GM12874 (cell line): ENCODE measurements around the gene BNC1.

Experiments
- CTCF ChIP-seq: IDR thresholded peaks from 2 replicates; pipeline ENCODE4 v1.5.1; 2011; ENCODE audit warnings: low read depth, mild to moderate bottlenecking, control low read depth, low read length, moderate library complexity; ENCODE audit not compliant: insufficient read depth

Gene BNC1

GRCh38 chr15:83207660-83208366 lies 76.7 kb downstream of the BNC1 start, which contains the start of gene HDGFL3:
HDGFL3 (minus strand) TSS chr15:83207823; CDS start chr15:83207414, 409 bp downstream.
- peak; percentile 17; the same call in 1 of the 2 replicates for TF ChIP-seq CTCF

DNA sequence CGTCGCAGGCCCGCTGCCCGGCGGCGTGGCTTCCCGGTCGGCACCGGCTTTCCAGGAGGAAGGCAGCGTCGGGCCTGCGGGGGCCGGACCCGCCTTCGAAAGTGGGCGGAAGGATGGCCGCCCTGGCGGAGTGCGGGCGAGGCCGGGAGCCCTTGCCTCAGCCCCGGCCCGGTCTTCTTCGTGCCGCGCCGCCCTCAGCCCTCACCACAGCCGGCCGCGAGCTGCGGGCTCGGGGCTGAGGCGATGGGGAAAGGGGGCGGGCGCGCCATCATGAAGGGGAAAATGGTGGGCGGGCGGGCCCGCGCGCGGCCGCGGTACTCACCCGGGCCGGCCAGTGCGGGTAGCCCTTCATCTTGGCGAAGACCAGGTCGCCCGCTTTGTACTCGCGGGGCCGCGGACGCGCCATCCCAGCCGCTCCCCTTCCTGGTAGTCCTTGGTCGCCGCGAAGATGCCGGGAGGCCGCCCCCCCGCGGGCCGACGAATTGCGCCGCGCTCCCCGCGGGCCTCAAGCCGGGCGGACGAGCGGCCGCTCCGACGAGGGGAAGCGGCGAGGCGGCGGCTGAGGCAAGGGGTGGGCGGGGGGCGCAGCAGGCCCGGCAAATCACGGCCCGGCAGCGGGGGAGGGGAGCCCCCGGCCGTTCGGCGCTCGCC lies 77.3 kb downstream of the BNC1 start:
- TF ChIP-seq CTCF, result no peak

DNA sequence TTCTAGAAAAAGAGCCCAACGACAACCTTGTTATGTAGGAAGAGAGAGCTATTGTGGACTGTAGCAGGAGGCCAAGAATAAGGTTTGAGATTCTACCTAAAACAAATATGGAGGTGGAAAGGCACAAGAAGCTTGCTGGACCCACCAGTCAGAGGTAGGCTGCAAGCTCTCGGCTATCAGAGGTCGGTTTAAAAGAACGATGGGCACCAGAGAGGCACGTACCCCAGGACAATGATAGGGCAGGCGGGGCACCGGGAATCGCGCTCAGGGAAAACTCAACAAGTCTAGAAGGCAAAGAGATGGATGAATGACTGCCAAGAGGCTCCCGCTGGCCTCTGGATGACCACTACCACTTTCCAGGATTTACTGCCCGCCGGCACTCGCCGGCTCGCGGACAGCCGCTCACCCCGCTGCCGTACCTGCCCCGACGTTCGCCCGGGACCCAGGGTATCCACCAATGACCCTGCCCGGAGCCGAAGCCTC lies 77.9 kb downstream of the BNC1 start:
- TF ChIP-seq CTCF, result no peak
